CD1c-positive myeloid dendritic cell (primary cell): Measurements from ENCODE around the gene SPTA1.
"Not testable (repeated sequence)": the region's sequence is repeated elsewhere in the genome, so short reads cannot be mapped to it uniquely, and the experiment has no call there.

Source experiments
- DNase-seq: peaks from one replicate; pipeline ENCODE4 v3.0.0-alpha.2; 2016; ENCODE audit errors: extremely low spot score

The SPTA1 gene

GRCh38 chr1:158686111-158687009, at the start of gene SPTA1:
Gene SPTA1, minus strand, starts transcription at chr1:158686715. Its CDS starts 198 bp downstream, at chr1:158686517.
- peak; percentile 3 for DNase-seq

DNA sequence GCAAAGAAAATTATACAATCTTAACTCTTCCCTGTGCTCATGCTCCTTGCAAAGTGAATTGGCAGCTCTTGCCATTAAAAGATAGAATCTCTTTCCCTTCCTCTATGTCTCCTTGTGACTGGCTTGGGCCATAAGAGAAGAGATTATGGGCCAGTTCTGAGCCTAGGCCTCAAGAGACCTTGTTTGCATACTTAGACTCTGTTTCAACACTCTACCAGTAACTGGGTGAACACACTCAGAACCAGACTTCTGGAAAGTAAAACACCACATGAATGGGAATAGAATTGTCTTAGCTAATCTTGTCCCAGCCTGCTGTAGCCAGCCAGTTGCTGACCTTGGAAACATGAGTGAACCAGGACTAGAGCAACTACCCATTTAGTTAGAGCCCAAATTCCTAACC, 49.3 kb upstream of the SPTA1 start:
- DNase-seq = no peak

- DNase-seq = no peak
Measured at GRCh38 chr1:158732524-158732923, 46.0 kb upstream of the SPTA1 start.

- no peak for DNase-seq
Measured at GRCh38 chr1:158731707-158732106, 45.2 kb upstream of the SPTA1 start.

DNA sequence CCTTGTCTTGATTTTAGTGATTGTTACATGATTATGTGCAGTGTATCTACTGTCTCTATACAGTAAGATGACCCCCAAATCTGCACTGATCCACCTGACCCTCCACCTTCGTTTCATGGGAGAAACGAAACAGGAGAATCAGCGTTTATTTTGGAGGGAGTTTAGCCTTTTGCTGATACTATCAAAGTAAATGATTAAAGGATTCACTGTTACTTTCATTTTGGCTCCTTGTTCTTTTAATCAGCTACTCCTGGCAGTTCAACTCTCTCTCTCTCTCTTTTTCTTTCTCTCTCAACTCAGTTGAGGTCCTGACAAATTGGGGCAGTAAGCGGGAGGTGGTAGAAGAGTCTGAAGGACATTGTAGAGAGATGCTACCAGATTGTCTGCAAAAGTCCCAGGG, 43.9 kb upstream of the SPTA1 start:
- DNase-seq = no peak

DNA sequence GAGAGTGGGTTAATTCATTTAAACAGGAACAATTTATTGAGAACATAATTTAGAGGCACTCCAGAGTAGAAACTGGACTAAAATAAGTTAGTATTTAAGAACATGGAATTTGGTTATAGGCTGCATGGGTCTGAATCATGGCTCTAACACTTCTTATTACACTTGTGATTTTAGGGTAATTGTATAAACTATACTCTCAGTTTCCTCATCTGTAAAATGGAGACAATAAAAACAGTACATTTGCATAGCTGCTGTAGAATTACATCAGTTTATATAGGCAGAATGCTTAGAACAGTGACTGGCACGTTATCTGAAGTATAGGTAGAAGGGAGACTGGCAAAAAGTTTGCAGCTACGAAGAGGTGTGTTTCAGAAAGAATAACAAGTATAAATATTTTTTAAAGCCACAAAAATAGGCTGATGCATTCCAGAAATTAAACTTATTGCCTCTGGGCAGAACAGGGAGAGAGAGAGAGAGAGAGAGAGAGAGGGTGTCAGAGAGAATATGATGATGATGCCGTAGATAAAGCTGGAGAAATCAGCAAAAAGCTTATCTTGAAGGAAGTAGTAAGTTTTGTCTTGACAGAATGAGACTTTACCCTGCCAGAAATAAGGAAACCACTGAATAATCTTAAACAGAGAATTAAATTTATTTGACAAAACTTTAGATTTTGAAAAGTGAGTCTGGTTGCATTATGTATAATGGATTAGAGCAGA, 42.2 kb upstream of the SPTA1 start:
- DNase-seq = no peak

GRCh38 chr1:158724442-158724841, 37.9 kb upstream of the SPTA1 start:
- no peak for DNase-seq

- no peak for DNase-seq
Measured at GRCh38 chr1:158720620-158721019, 34.1 kb upstream of the SPTA1 start, which contains the start of gene OR6K3. Gene OR6K3, minus strand, starts transcription at chr1:158720720. Its CDS starts 2,605 bp downstream, at chr1:158718115.

GRCh38 chr1:158719664-158720063, 33.1 kb upstream of the SPTA1 start:
- no peak for DNase-seq

DNA sequence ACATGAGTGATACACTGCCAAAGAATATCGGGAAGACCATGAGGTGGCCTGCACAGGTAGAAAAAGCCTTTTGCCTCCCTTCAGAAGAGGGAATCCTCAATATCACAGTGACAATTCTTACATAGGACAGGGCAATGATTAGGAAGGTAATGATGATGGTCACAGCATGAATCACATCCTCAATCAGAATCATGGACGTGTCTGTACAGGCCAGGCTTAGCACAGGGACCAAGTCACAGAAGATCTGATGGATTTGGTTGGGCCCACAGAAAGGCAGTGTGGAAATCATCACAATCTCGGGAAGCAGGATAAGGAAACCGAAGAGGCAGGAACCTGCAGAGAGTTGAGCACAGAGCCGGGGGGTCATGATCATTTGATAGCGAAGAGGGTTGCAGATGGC, 30.8 kb upstream of the SPTA1 start:
- DNase-seq = no peak

GRCh38 chr1:158716335-158716734, 29.8 kb upstream of the SPTA1 start:
- DNase-seq = peak; percentile 3

DNA sequence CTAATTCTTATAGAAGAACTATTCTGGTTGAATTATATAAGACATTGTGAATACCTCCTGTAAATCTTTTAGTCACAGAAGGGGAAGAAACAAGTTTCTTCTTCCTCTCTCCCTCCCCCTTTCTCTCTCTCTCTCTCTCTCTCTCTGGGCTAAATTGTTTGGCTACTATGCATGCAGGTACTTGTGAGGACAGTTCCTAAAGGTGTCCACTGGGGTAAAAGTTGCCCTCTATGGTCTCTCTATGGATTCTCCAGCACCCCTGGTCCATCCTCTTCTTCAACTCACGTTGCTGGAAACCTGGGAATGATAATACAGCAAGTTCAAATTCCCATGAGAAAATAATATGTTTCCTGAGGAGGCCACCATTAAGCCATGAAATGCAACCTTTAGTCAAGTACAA, 28.2 kb upstream of the SPTA1 start:
- DNase-seq = no peak

DNA sequence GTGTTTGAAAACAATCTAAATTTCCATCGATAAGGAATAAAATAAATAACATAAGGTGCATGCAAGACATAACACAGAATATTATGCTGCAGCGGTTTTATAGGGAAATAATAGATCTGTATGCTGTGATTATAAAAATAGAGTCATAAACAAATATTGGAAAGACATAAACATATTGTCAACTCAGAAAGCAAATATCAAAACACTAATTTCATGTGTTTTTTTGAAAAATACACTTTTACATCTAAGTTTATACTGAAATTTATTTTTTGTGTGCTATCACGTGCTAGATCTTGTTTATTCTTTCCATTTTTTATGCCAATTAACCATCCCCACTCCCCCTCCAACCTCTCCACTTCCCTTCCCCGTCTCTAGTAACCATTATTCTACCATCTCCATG, 24.6 kb upstream of the SPTA1 start:
- no peak for DNase-seq

- DNase-seq = no peak
Measured at GRCh38 chr1:158706096-158706495, 19.6 kb upstream of the SPTA1 start.

GRCh38 chr1:158700552-158700951, 14.0 kb upstream of the SPTA1 start, which contains the start of gene OR6K2:
Gene OR6K2, minus strand, starts transcription at chr1:158700652. Its CDS starts 0 bp downstream, at chr1:158700652.
- no peak for DNase-seq

DNA sequence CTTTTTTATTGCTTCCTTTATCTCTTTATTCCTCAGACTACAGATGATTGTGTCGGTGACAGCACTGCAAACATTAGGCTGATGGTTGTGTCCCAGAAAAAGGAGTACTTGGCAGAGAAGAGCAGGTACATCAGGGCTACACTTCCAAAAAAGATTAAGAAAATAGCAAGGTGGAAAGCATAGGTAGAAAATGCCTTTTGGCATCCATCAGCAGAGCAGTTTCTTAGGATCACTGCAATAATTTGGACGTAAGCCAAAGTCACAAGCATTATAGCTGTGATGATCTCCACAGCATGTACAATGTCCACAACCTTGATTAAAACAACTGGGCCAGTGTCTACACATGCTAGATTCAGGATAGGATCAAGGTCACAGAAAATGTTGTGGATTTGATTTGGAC, 8.1 kb upstream of the SPTA1 start:
- no peak for DNase-seq

GRCh38 chr1:158692356-158692755, 5.8 kb upstream of the SPTA1 start:
- no peak for DNase-seq

- DNase-seq = no peak
Measured at GRCh38 chr1:158691907-158692306, 5.4 kb upstream of the SPTA1 start.

GRCh38 chr1:158691149-158691548, 4.6 kb upstream of the SPTA1 start:
- DNase-seq = not testable (repeated sequence)

- DNase-seq = no peak
Measured at GRCh38 chr1:158689875-158690274, 3.4 kb upstream of the SPTA1 start.

DNA sequence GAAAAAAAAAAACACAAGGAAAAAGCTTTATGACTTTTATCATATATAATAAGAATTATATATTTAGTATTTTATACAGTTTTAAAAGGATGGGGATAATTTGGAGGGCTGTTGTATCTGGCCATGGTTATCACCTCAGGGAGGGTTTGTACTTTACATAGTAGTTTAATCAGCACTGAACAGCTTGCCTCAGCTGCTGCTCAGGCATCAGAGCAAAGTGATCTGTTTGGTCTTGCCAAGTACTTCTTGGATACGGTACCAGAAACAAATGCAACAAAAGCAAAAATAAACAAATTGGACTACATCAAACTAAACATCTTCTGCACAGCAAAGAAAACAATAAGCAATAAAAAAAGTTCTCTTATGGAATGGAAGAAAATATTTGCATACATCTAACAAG, 2.6 kb upstream of the SPTA1 start:
- no peak for DNase-seq

DNA sequence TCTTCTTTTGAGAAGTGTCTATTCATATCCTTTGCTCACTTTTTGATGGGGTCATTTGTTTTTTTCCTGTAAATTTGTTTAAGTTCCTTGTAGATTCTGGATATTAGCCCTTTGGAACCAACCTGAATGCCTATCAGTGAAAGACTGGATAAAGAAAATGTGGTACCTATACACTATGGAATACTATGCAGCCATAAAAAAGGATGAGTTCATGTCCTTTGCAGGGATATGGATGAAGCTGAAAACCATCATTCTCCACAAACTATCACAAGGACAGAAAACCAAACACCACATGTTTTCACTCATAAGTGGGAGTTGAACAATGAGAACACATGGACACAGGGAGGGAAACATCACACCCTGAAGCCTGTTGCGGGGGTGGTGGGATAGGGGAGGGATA, 1.8 kb upstream of the SPTA1 start:
- not testable (repeated sequence) for DNase-seq

- no peak for DNase-seq
Measured at GRCh38 chr1:158687037-158687436, 522 bp upstream of the SPTA1 start.
